ENCODE results near the gene SPINT2. TPM values are rescaled to one million over a fixed set of nuclear protein-coding genes. Genes with fewer than 3 reads are reported as not detected.
"Not testable (repeated sequence)": the region's sequence is repeated elsewhere in the genome, so short reads cannot be mapped to it uniquely, and the experiment has no call there.

SPINT2 gene
- total RNA-seq, 1 donor from 2014 or later: 9.1 TPM

DNA sequence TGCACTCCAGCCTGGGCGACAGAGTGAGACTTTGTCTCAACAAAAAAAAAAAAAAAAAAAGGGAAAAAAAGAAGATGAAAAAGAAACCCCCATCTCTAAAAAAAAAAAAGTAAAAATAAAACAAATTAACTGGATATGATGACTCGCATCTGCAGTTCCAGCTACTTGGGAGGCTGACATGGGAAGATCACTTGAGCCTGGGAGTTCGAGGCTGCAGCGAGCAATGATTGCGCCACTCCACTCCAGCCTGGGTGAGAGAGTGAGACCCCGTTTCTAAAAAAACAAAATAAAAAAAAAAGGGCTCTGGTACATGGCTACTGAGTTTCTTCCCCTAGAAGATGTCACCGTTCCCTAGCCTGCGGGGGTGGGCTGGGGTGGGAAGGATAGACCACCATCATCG is 68.9 kb downstream of the SPINT2 start:
- DNase-seq (ENCODE audit: missing footprints) (no peak), ATAC-seq (no peak)
- intact Hi-C loops (cut with DNase I): no loop called here

DNA sequence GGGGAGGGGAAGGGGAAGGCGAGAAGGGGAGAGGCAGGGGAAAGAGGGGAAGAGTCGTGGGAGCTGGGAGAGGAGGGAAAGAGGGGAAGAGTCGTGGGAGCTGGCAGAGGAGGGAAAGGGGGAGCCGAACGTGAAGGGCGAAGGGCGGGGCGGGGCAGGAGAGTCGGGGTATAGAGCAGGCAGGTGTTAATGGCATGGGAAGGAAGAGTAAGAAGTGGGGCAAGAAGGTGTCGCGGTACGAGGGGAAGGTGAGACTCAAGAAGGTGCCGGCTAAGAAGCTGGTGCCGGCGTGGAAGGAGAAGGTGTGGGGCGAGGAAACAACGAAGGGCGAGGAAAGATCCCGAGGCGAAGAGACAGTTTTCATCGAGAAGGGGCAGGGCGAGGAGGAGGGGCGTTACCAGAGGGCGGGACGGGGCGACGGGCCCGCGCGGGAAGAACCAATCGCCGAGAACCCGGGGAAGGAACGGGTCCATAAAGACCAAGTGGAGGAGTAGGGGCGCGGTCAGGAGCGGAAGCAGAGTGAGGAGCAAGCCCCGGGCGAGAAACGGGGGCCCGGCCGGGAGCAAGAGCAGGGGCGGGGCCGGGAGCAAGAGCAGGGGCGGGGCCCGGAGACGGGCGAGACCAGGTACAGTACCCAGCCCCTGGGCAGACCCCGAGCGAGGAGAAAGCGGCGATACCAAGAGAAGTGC is 71.7 kb downstream of the SPINT2 start:
- peak; percentile 93 for ATAC-seq
- DNase-seq (ENCODE audit: missing footprints): peak; percentile 97
- intact Hi-C loops (cut with DNase I): loop anchor here (1.0 to 2.0 kb wide), 3 partner anchors 38 to 429 kb away; partner anchors contain the start of genes PSMD8, SIPA1L3 and WDR87

DNA sequence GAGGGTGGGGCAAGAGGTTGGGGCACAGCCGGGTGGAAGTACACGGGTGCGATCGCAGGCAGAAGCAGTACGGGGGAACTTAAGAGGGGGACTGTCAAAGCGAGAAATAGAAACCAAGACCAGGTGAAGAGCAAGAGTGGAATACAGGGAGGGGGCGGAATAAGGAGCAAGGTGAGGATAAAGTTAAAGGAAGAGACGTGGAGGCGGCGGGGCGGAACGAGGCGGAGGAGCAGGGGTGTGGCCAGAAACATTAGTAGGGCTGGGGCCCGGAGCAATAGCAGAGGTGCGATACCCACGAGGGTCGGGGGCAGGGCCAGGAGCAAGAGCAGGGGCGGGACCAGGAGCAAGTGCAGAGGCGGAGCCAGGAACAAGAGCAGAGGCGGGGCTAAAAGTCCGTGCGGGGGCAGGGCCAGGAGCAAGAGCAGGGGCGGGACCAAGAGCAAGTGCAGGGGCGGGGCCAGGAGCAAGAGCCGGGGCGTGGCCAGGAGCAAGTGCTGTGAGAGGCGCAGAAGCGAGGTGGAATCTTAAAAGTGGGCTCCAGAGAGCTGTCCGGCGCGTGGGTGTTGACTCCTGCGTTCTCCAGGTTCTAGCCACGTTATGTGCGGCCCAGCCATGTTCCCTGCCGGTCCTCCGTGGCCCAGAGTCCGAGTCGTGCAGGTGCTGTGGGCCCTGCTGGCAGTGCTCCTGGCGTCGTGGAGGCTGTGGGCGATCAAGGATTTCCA is 72.4 kb downstream of the SPINT2 start:
- DNase-seq (ENCODE audit: missing footprints) (peak; percentile 97), ATAC-seq (peak; percentile 84)
- intact Hi-C loops (cut with DNase I): no loop called here

DNA sequence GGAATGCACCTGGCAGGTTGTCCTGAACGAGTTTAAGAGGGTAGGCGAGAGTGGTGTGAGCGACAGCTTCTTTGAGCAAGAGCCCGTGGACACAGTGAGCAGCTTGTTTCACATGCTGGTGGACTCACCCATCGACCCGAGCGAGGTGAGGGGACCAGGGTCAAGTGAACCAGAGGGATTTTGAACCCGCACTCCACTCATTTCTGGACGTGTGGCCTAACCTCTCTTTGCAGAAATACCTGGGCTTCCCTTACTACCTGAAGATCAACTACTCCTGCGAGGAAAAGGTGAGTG is 72.9 kb downstream of the SPINT2 start:
- DNase-seq (ENCODE audit: missing footprints) (no peak), ATAC-seq (no peak)
- intact Hi-C loops (cut with DNase I): no loop called here

DNA sequence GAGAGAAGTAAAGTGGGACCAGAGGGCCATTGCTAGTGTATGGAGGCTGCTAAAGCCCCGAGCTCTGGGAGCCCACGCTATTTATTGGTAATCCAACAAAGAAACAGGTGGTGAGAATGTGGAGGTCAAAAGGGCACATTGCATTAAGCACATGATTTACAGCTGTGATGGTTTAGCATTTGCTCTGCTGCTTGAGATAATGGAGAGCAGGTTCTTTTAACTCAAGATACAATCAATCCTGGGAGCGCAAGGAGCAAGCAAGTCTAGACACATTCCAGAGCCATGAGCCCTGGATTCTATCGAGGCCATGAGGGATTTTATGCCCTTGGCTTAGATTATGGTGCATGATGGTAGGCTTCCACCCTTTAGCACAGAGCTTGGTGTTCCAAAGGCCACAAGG is 74.6 kb downstream of the SPINT2 start:
- ATAC-seq; intact Hi-C loops (cut with DNase I); DNase-seq (ENCODE audit: missing footprints): not testable (repeated sequence)

DNA sequence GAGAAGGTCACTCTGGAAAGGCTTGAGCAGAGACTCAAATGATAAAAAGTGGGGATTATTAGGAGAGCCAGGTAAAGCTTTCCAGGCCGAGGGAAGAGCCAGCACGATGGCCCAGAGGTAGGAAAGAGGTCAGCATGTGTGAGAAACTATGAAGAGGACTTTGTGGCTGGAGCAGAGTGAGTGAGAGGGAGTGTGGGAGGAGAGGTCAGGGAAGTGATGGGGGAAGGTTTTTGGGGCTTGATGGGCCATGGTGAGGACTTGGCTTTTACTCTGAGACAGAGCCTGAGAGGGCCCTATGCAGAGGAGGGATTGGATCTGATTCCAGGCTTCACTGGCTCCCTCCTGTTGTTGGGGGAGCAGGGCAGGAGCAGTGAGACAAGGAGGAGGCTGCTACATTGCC is 76.6 kb downstream of the SPINT2 start:
- intact Hi-C loops (cut with DNase I): no loop called here
- ATAC-seq: no peak

More for the DNA sequence above, 76.6 kb downstream of the SPINT2 start:
- DNase-seq (ENCODE audit: missing footprints): no peak

Other genes with a start within 250 kb of the SPINT2 start
- 0.11 TPM for gene DPF1, start 40.4 kb upstream of the SPINT2 start, total RNA-seq
- gene PPP1R14A, start 8.2 kb upstream of the SPINT2 start, total RNA-seq: 35.9 TPM
- 6.7 TPM for gene C19orf33, start 39.7 kb downstream of the SPINT2 start, total RNA-seq
- 34.7 TPM for gene YIF1B, start 51.4 kb downstream of the SPINT2 start, total RNA-seq
- 7.2 TPM for gene KCNK6, start 55.3 kb downstream of the SPINT2 start, total RNA-seq
- 0.84 TPM for gene CATSPERG, start 71.3 kb downstream of the SPINT2 start, total RNA-seq
- 280 TPM for gene PSMD8, start 110.0 kb downstream of the SPINT2 start, total RNA-seq
- not detected for gene GGN, start 123.5 kb downstream of the SPINT2 start, total RNA-seq
- 0.16 TPM for gene SPRED3, start 124.1 kb downstream of the SPINT2 start, total RNA-seq
- 15.1 TPM for gene FAM98C, start 138.5 kb downstream of the SPINT2 start, total RNA-seq
- 1.7 TPM for gene RASGRP4, start 161.6 kb downstream of the SPINT2 start, total RNA-seq
- 0.81 TPM for gene RYR1, start 169.1 kb downstream of the SPINT2 start, total RNA-seq